Upper lobe of left lung (tissue), 4 donors: ENCODE measurements around the gene GPR108.

Experiments
- CTCF ChIP-seq, 6 experiments: fragments of 450-650 bp in 4 of 6; fragments of 200-600 bp in 2 of 6; sonication (generic) in 2 of 6; IDR thresholded peaks; one replicate each; pipeline ENCODE4 v1.5.1; 2016 to 2019; ENCODE audit warnings: antibody characterized with exemption in 6 of 6
- POLR2A ChIP-seq, 4 donors: fragments of 450-650 bp; IDR thresholded peaks; one replicate each; pipeline ENCODE4 v1.5.1; 2016 to 2017; ENCODE audit warnings: antibody characterized with exemption in 4 of 4, mild to moderate bottlenecking in 2 of 4
- POLR2AphosphoS5 ChIP-seq, 2 donors: sonication (generic); formaldehyde crosslinking; IDR thresholded peaks; one replicate each; pipeline ENCODE4 v1.5.1; 2017; ENCODE audit warnings: antibody characterized with exemption in 2 of 2

GRCh38 chr19:6711605-6712004, 25.8 kb downstream of the GPR108 start:
- TF ChIP-seq POLR2AphosphoS5 (IDR thresholded peaks at IDR 0.05) = no peak
- TF ChIP-seq CTCF (IDR thresholded peaks at IDR 0.05) = no peak
- TF ChIP-seq POLR2A (IDR thresholded peaks at IDR 0.05) = no peak
